Measurements from ENCODE around the gene KIAA1217. TPM values are rescaled to one million over a fixed set of nuclear protein-coding genes. Genes with fewer than 3 reads are reported as not detected.

Gene KIAA1217
- polyA plus RNA-seq, 3 donors, result not detected

DNA sequence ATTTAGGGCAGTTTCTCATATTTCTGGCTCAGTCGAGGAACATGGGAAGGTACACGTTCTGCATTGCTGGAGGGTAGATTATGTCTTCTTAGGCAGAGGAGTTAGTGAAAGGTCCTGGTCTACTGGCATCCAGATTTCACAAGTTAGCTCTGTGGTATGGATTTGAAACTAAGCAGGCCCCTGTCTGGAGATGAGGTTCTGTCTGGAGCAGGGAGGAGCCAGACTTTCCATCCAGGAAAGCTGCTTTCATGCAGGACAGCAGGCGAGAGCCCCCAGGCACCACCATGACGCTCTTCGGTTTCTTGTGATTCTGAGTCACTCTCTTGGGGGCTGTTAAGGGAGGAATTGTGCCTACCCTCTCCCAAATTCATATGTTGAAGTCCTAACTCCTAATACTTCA is 184.3 kb downstream of the KIAA1217 start:
- Histone ChIP-seq H3K4me2 (replicated peaks; ENCODE audit: extremely low read depth, low read length, poor library complexity, severe bottlenecking) (no peak overlapping the region), H3K4me1 (ENCODE audit: control insufficient read depth in 1 of 2, insufficient read depth in 2 of 2, low read length in 2 of 2) (no peaks in the 10 kb centered on the region), H3K36me3 (replicated peaks in 1 of 2; ENCODE audit: control insufficient read depth in 1 of 2, insufficient read depth in 2 of 2, low read length in 2 of 2) (no peaks in the 10 kb centered on the region), H3K9ac (ENCODE audit: insufficient read depth, low read length, poor library complexity, severe bottlenecking) (no peak overlapping the region), H3K27ac (ENCODE audit: low read depth in 1 of 2, low read length in 2 of 2) (no peak overlapping the region), H3K4me3 (replicated peaks in 1 of 3; ENCODE audit: low read depth in 2 of 3, low read length in 3 of 3) (no peak overlapping the region), H2AFZ (ENCODE audit: insufficient read depth, low read depth, low read length, poor library complexity, severe bottlenecking) (no peak overlapping the region), H3K9me3 (replicated peaks in 1 of 2; ENCODE audit: control insufficient read depth in 1 of 2, insufficient read depth in 1 of 2, low read length in 2 of 2) (no peaks in the 10 kb centered on the region), H3K27me3 (ENCODE audit: control insufficient read depth in 2 of 2, insufficient read depth in 2 of 2, low read length in 2 of 2) (no peaks in the 10 kb centered on the region), H3K79me2 (ENCODE audit: insufficient read depth, low read length) (no peaks in the 10 kb centered on the region), H4K20me1 (ENCODE audit: insufficient read depth, low read length) (no peaks in the 10 kb centered on the region)
- peaks cover 0 to 8% (median 0%) of the 10 kb centered on the region in 7 donors for H3K9me3 Mint-ChIP-seq
- no peaks in the 10 kb centered on the region for H3K36me3 Mint-ChIP-seq
- no peak for DNase-seq
- TF ChIP-seq, protein P1, sequence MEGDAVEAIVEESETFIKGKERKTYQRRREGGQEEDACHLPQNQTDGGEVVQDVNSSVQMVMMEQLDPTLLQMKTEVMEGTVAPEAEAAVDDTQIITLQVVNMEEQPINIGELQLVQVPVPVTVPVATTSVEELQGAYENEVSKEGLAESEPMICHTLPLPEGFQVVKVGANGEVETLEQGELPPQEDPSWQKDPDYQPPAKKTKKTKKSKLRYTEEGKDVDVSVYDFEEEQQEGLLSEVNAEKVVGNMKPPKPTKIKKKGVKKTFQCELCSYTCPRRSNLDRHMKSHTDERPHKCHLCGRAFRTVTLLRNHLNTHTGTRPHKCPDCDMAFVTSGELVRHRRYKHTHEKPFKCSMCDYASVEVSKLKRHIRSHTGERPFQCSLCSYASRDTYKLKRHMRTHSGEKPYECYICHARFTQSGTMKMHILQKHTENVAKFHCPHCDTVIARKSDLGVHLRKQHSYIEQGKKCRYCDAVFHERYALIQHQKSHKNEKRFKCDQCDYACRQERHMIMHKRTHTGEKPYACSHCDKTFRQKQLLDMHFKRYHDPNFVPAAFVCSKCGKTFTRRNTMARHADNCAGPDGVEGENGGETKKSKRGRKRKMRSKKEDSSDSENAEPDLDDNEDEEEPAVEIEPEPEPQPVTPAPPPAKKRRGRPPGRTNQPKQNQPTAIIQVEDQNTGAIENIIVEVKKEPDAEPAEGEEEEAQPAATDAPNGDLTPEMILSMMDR (IDR thresholded peaks at IDR 0.05), result no peak
- 94% methylated on average over 2 of the region's 5 CpGs for WGBS (ENCODE audit: insufficient coverage)
- no peak overlapping the region for H3K27ac Mint-ChIP-seq
- H3K4me1 Mint-ChIP-seq, result no peaks in the 10 kb centered on the region
- intact Hi-C loops (cut with micrococcal nuclease), result no loop called here
- no peak overlapping the region for H3K4me3 Mint-ChIP-seq
- H3K27me3 Mint-ChIP-seq (ENCODE audit: low read depth in 3 of 3), result peaks cover 0 to 6% (median 0%) of the 10 kb centered on the region in 3 donors

DNA sequence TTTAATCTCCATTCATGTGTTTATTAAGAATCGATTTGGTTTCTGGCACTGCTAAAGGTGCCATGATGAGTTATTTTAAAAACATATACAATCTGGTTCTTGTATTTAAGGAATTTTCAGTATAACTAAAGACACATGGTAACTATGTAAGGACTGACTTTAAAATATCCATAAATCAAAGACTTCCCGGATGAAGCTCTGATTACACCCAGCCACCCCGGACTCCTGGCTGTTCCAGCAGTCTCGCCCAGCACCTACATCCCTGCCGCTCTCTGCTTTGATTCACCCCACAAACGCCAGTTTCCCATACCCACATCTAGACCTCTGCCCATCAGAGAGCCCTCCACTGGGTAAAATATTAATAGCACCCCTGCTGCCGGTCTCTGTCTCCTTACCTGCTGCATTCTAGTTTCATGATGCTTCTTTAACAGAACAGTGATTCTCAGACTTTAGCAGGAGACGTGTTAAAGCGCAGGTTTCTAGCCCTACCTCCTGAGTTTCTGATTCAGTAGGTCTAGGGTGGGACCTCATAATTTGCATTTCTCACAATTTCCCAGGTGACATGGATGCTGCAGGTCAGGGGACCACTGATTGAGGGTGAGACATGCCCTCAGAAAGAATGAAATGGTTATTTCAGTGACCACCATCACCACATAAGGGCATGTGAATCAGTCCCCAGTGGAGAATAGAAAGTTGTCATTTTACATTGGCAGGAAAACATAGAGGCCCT is 185.7 kb downstream of the KIAA1217 start:
- DNase-seq, result no peak
- no peaks in the 10 kb centered on the region for H3K27me3 ChIP-seq (ENCODE audit: control insufficient read depth in 2 of 2, insufficient read depth in 2 of 2, low read length in 2 of 2)
- H3K9me3 Mint-ChIP-seq, result peaks cover 0 to 8% (median 0%) of the 10 kb centered on the region in 7 donors
- no peaks in the 10 kb centered on the region for H3K4me1 Mint-ChIP-seq
- no peak overlapping the region for H3K4me3 Mint-ChIP-seq
- H3K9me3 ChIP-seq (replicated peaks in 1 of 2; ENCODE audit: control insufficient read depth in 1 of 2, insufficient read depth in 1 of 2, low read length in 2 of 2), result no peaks in the 10 kb centered on the region
- H3K36me3 ChIP-seq (replicated peaks in 1 of 2; ENCODE audit: control insufficient read depth in 1 of 2, insufficient read depth in 2 of 2, low read length in 2 of 2), result no peaks in the 10 kb centered on the region
- H3K9ac ChIP-seq (ENCODE audit: insufficient read depth, low read length, poor library complexity, severe bottlenecking), result no peak overlapping the region
- intact Hi-C loops (cut with micrococcal nuclease), result no loop called here
- H3K36me3 Mint-ChIP-seq, result no peaks in the 10 kb centered on the region
- no peak overlapping the region for H3K4me3 ChIP-seq (replicated peaks in 1 of 3; ENCODE audit: low read depth in 2 of 3, low read length in 3 of 3)
- 93% methylated on average over 5 of the region's 9 CpGs for WGBS (ENCODE audit: insufficient coverage)
- no peak overlapping the region for H3K27ac ChIP-seq (ENCODE audit: low read depth in 1 of 2, low read length in 2 of 2)
- H4K20me1 ChIP-seq (ENCODE audit: insufficient read depth, low read length), result no peaks in the 10 kb centered on the region
- H2AFZ ChIP-seq (ENCODE audit: insufficient read depth, low read depth, low read length, poor library complexity, severe bottlenecking), result no peak overlapping the region
- H3K4me2 ChIP-seq (replicated peaks; ENCODE audit: extremely low read depth, low read length, poor library complexity, severe bottlenecking), result no peak overlapping the region
- no peaks in the 10 kb centered on the region for H3K4me1 ChIP-seq (ENCODE audit: control insufficient read depth in 1 of 2, insufficient read depth in 2 of 2, low read length in 2 of 2)
- peaks cover 0 to 8% (median 0%) of the 10 kb centered on the region in 3 donors for H3K27me3 Mint-ChIP-seq (ENCODE audit: low read depth in 3 of 3)
- H3K79me2 ChIP-seq (ENCODE audit: insufficient read depth, low read length), result no peaks in the 10 kb centered on the region
- TF ChIP-seq, protein P1 (IDR thresholded peaks at IDR 0.05), result no peak
- no peak overlapping the region for H3K27ac Mint-ChIP-seq
